MM.1S (cell line): ENCODE results near the gene QRICH1.
A peak's percentile ranks its signal among the peaks of the same experiment; 100 is the strongest.
"Not testable (repeated sequence)": the region's sequence is repeated elsewhere in the genome, so short reads cannot be mapped to it uniquely, and the experiment has no call there.

Source experiments
- DNase-seq: peaks from one replicate; pipeline ENCODE4 v3.0.0-alpha.2; 2015
- H2AFZ ChIP-seq: fragments of 300-600 bp; sonication (generic); 2 replicates; pipeline ENCODE4 v1.6.0; 2016; ENCODE audit warnings: antibody characterized with exemption, low read length
- H3F3A ChIP-seq: fragments of 300-600 bp; sonication (generic); 2 replicates; pipeline ENCODE4 v1.6.1; 2016; ENCODE audit warnings: mild to moderate bottlenecking, antibody characterized with exemption, low read length, moderate library complexity, mixed read lengths; ENCODE audit not compliant: insufficient read depth
- H3K27ac ChIP-seq: fragments of 300-600 bp; sonication (generic); 2 replicates; pipeline ENCODE4 v1.5.1; 2016; ENCODE audit warnings: mild to moderate bottlenecking, low read length
- H3K27me3 ChIP-seq: fragments of 300-600 bp; sonication (generic); replicated peaks from 2 replicates; pipeline ENCODE4 v1.6.0; 2016; ENCODE audit warnings: low read length; ENCODE audit not compliant: insufficient read depth
- H3K36me3 ChIP-seq: fragments of 300-600 bp; sonication (generic); replicated peaks from 2 replicates; pipeline ENCODE4 v1.6.1; 2016; ENCODE audit warnings: mild to moderate bottlenecking, low read length, mixed read lengths; ENCODE audit not compliant: insufficient read depth
- H3K4me1 ChIP-seq: fragments of 300-600 bp; sonication (generic); 2 replicates; pipeline ENCODE4 v1.6.1; 2016; ENCODE audit warnings: low read length, mixed read lengths
- H3K4me2 ChIP-seq: fragments of 300-600 bp; sonication (generic); 2 replicates; pipeline ENCODE4 v1.6.0; 2016; ENCODE audit warnings: low read depth, low read length
- H3K4me3 ChIP-seq: fragments of 300-600 bp; sonication (generic); 2 replicates; pipeline ENCODE4 v1.5.1; 2016; ENCODE audit warnings: low read length, mixed read lengths
- H3K79me2 ChIP-seq: fragments of 300-600 bp; sonication (generic); 2 replicates; pipeline ENCODE4 v1.6.1; 2016; ENCODE audit warnings: mixed run types, low read length, mixed read lengths
- H3K9ac ChIP-seq: fragments of 300-600 bp; sonication (generic); 2 replicates; pipeline ENCODE4 v1.6.1; 2016; ENCODE audit warnings: low read length, mixed read lengths
- H3K9me2 ChIP-seq: fragments of 300-600 bp; sonication (generic); replicated peaks from 2 replicates; pipeline ENCODE4 v1.6.1; 2016; ENCODE audit warnings: mild to moderate bottlenecking, low read length, mixed read lengths; ENCODE audit not compliant: insufficient read depth
- H3K9me3 ChIP-seq: fragments of 300-600 bp; sonication (generic); replicated peaks from 2 replicates; pipeline ENCODE4 v1.6.1; 2016; ENCODE audit warnings: mild to moderate bottlenecking, low read length, mixed read lengths; ENCODE audit not compliant: insufficient read depth
- H4K20me1 ChIP-seq: fragments of 300-600 bp; sonication (generic); 2 replicates; pipeline ENCODE4 v1.6.1; 2016; ENCODE audit warnings: mild to moderate bottlenecking, low read length, moderate library complexity, mixed read lengths; ENCODE audit not compliant: insufficient read depth
- EZH2 ChIP-seq: fragments of 300-600 bp; sonication (generic); optimal IDR thresholded peaks from 2 replicates; pipeline ENCODE3; 2017; ENCODE audit warnings: low read depth, mild to moderate bottlenecking, antibody characterized with exemption, low read length, mixed read lengths
- EZH2phosphoT487 ChIP-seq: fragments of 300-600 bp; sonication (generic); IDR thresholded peaks from 2 replicates; pipeline ENCODE4 v1.6.1; 2018; ENCODE audit warnings: antibody characterized with exemption, low read length
- TF ChIP-seq, protein P1 (sequence below): fragments of 300-600 bp; sonication (generic); IDR thresholded peaks from 2 replicates; pipeline ENCODE4 v1.5.1; 2016; ENCODE audit warnings: antibody characterized with exemption, low read length, mixed read lengths

Gene QRICH1

DNA sequence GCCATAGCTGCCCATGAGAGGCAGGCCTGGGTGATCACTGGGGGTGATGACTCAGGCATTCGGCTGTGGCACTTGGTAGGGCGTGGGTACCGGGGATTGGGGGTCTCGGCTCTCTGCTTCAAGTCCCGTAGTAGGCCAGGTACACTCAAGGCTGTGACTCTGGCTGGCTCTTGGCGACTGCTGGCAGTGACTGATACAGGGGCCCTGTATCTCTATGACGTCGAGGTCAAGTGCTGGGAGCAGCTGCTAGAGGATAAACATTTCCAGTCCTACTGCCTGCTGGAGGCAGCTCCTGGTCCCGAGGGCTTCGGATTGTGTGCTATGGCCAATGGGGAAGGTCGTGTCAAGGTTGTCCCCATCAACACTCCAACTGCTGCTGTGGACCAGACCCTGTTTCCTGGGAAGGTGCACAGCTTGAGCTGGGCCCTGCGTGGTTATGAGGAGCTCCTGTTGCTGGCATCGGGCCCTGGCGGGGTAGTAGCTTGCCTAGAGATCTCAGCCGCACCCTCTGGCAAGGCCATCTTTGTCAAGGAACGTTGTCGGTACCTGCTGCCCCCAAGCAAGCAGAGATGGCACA lies 81.3 kb downstream of the QRICH1 start:
- Histone ChIP-seq H3K27ac (no peak overlapping the region), H3K9ac (no peak overlapping the region), H3K79me2 (peaks cover 73% of the 10 kb centered on the region), H2AFZ (no peak overlapping the region), H3K4me1 (peaks cover 9% of the 10 kb centered on the region; the same call in 1 of the 2 replicates), H3K36me3 (peaks cover 7% of the 10 kb centered on the region; the same call in 1 of the 2 replicates), H3K4me2 (no peak overlapping the region), H3K27me3 (no peaks in the 10 kb centered on the region), H3F3A (peaks cover 18% of the 10 kb centered on the region), H3K9me2 (no peaks in the 10 kb centered on the region), H3K4me3 (no peak overlapping the region), H4K20me1 (0 out of 2 replicates have a peak, but pooled peaks cover 2% of the 10 kb centered on the region), H3K9me3 (no peaks in the 10 kb centered on the region)
- TF ChIP-seq EZH2phosphoT487 (no peak), EZH2 (no peak)
- TF ChIP-seq, protein P1, sequence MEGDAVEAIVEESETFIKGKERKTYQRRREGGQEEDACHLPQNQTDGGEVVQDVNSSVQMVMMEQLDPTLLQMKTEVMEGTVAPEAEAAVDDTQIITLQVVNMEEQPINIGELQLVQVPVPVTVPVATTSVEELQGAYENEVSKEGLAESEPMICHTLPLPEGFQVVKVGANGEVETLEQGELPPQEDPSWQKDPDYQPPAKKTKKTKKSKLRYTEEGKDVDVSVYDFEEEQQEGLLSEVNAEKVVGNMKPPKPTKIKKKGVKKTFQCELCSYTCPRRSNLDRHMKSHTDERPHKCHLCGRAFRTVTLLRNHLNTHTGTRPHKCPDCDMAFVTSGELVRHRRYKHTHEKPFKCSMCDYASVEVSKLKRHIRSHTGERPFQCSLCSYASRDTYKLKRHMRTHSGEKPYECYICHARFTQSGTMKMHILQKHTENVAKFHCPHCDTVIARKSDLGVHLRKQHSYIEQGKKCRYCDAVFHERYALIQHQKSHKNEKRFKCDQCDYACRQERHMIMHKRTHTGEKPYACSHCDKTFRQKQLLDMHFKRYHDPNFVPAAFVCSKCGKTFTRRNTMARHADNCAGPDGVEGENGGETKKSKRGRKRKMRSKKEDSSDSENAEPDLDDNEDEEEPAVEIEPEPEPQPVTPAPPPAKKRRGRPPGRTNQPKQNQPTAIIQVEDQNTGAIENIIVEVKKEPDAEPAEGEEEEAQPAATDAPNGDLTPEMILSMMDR, result no peak
- no peak for DNase-seq

DNA sequence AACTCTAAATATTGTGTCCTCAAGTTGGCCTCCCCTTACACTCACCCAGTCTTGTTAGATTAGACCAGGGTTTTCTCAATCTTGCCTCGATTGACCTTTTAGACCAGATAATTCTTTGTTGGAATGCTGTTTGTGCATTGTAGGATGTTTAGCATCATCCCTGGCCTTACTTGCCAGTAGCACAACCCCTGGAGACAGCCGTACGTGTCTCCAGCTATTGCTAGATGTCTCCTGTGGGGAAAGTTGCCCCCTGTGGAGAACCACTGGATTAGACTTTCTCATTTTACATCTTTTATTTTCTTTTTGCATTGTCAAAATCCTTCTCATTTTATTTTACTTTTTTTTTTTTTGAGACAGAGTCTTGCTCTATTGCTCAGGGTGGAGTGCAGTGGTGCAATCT lies 84.5 kb downstream of the QRICH1 start:
- Histone ChIP-seq H4K20me1 (no peaks in the 10 kb centered on the region), H3K9me2 (no peaks in the 10 kb centered on the region), H3K4me1 (peaks cover 3% of the 10 kb centered on the region; the same call in 1 of the 2 replicates), H3K36me3 (no peaks in the 10 kb centered on the region), H3K27ac (no peak overlapping the region), H2AFZ (no peak overlapping the region), H3K27me3 (no peaks in the 10 kb centered on the region), H3K4me2 (no peak overlapping the region), H3K79me2 (peaks cover 74% of the 10 kb centered on the region), H3K4me3 (no peak overlapping the region), H3K9ac (no peak overlapping the region), H3K9me3 (no peaks in the 10 kb centered on the region), H3F3A (peaks cover 4% of the 10 kb centered on the region; the same call in 1 of the 2 replicates)
- no peak for DNase-seq
- TF ChIP-seq EZH2 (no peak), EZH2phosphoT487 (no peak)
- TF ChIP-seq, protein P1, result no peak

DNA sequence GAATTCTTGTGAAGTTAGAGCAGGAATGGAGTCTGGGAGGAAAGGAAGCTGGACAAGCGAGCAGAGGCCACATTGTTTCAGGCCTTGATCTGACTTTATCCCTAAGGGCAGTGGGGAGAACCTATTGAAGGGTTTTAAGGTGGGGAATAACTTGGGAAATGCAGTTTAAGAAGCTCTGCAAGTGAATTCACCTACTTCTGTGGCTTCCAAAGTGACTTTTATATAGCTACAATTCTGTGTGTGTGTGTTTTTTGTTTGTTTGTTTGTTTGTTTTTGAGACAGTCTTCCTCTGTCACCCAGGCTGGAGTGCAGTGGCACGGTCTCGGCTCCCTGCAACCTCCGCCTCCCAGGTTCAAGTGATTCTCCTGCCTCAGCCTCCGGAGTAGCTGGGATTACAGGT lies 85.2 kb downstream of the QRICH1 start:
- H3K4me3 ChIP-seq, H4K20me1 ChIP-seq: not testable (repeated sequence)
- peaks cover 67% of the 10 kb centered on the region for H3K79me2 ChIP-seq

More for the DNA sequence above, 85.2 kb downstream of the QRICH1 start:
- H2AFZ ChIP-seq, DNase-seq, H3K27me3 ChIP-seq, H3K9me2 ChIP-seq, H3F3A ChIP-seq, H3K27ac ChIP-seq, H3K9me3 ChIP-seq, H3K9ac ChIP-seq, H3K4me1 ChIP-seq, H3K36me3 ChIP-seq: not testable (repeated sequence)
- H3K4me2 ChIP-seq, result peak overlapping the region; percentile 64
